ENCODE data around the gene ATAD3C. TPM values are rescaled to one million over a fixed set of nuclear protein-coding genes. Genes with fewer than 3 reads are reported as not detected.
A peak's percentile ranks its signal among the peaks of the same experiment; 100 is the strongest.
"Not testable (repeated sequence)": the region's sequence is repeated elsewhere in the genome, so short reads cannot be mapped to it uniquely, and the experiment has no call there.

Gene ATAD3C
- total RNA-seq, 3 donors from 2014 or later: 0.33 to 1.1 (median 0.74) TPM

DNA sequence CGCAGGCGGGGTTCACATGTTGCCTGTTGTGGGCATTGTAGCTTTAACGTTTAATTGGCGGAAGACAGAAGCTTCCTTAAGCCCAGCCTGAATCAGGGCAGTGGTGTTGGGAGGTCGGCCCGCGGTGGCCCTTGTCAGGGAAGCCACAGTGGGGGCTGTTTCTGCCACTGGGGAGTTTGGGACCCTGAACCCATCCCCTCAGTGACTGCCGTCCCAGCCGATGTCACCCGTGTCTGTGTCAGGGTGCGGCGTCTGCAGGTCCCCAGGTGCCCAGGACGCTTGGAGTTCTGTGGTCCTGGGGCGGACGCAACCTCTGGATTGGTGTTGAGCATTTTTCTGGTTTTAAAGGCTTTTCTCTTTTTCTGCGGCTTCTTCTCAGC, 31.0 kb downstream of the ATAD3C start:
- H3K9me3 Mint-ChIP-seq; DNase-seq; H3K27me3 Mint-ChIP-seq (ENCODE audit: low read depth); H3K4me3 Mint-ChIP-seq; H3K4me1 Mint-ChIP-seq (ENCODE audit: low read depth); ATAC-seq: not testable (repeated sequence)
- peaks cover 19% of the 10 kb centered on the region for H3K36me3 Mint-ChIP-seq (ENCODE audit: insufficient read depth)

DNA sequence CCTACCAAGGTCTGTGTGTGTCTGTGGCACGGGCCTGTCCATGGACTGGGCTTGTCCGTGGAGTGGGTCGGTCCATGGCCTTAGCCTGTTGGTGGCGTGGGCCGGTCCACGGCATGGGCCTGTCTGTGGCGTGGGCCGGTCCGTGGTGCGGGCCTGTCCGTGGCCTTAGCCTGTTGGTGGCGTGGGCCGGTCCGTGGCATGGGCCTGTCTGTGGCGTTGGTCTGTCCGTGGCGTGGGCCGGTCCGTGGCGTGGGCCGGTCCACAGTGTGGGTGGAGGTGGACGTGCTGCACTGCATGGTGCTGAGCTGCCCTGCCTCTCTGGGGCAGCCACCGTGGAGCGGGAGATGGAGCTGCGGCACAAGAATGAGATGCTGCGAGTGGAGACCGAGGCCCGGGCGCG, 32.3 kb downstream of the ATAD3C start:
- H3K36me3 Mint-ChIP-seq (ENCODE audit: insufficient read depth): peaks cover 17% of the 10 kb centered on the region
- not testable (repeated sequence) for ATAC-seq; DNase-seq; H3K4me3 Mint-ChIP-seq; H3K27me3 Mint-ChIP-seq (ENCODE audit: low read depth); H3K9me3 Mint-ChIP-seq; H3K4me1 Mint-ChIP-seq (ENCODE audit: low read depth)

GRCh38 chr1:1482856-1483255, 33.4 kb downstream of the ATAD3C start:
- DNase-seq (no peak), ATAC-seq (no peak)
- H3K36me3 Mint-ChIP-seq (ENCODE audit: insufficient read depth): peaks cover 14% of the 10 kb centered on the region
- peaks cover 2% of the 10 kb centered on the region for H3K4me1 Mint-ChIP-seq (ENCODE audit: low read depth)
- no peak overlapping the region for H3K4me3 Mint-ChIP-seq
- no peaks in the 10 kb centered on the region for H3K27me3 Mint-ChIP-seq (ENCODE audit: low read depth)
- no peaks in the 10 kb centered on the region for H3K9me3 Mint-ChIP-seq

GRCh38 chr1:1483714-1484113, 34.2 kb downstream of the ATAD3C start:
- ATAC-seq (no peak), DNase-seq (no peak)
- no peaks in the 10 kb centered on the region for H3K9me3 Mint-ChIP-seq
- H3K4me1 Mint-ChIP-seq (ENCODE audit: low read depth): peaks cover 2% of the 10 kb centered on the region
- H3K36me3 Mint-ChIP-seq (ENCODE audit: insufficient read depth): peaks cover 14% of the 10 kb centered on the region
- no peaks in the 10 kb centered on the region for H3K27me3 Mint-ChIP-seq (ENCODE audit: low read depth)
- H3K4me3 Mint-ChIP-seq: no peak overlapping the region

DNA sequence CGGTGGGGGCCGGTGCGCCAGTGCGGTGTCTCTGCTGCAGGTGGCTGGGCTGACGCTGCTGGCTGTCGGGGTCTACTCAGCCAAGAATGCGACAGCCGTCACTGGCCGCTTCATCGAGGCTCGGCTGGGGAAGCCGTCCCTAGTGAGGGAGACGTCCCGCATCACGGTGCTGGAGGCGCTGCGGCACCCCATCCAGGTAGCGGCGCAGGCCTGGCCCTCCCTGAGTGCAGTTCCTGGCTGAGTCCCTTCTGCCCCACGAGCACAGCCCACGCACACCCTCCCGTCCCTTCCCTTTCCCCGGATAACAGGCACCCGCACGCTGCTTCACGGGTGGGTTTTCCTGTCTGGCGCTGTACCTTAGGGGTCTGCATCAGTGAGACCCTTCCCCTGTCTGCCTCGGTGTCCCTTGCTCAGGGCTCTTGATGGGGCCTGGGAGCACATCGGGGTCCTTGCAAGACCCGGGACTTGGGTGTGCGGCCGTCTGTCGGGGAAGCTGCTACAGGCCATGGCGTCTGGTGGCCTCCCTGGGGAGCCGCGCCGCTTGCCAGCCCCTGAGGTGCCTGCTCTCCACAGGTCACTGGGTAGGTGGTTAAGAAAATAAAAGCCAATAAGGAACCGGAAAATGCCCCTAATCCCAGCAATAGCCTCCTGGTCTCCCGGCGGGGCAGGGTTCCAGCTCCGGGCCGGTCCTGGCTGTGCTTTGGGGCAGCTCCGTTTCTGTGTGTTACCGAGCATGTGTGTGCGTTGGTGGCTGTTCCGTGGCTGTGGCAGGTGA, 35.7 kb downstream of the ATAD3C start:
- not testable (repeated sequence) for H3K9me3 Mint-ChIP-seq; ATAC-seq; DNase-seq; H3K4me1 Mint-ChIP-seq (ENCODE audit: low read depth); H3K4me3 Mint-ChIP-seq; H3K27me3 Mint-ChIP-seq (ENCODE audit: low read depth)
- H3K36me3 Mint-ChIP-seq (ENCODE audit: insufficient read depth): peaks cover 10% of the 10 kb centered on the region

DNA sequence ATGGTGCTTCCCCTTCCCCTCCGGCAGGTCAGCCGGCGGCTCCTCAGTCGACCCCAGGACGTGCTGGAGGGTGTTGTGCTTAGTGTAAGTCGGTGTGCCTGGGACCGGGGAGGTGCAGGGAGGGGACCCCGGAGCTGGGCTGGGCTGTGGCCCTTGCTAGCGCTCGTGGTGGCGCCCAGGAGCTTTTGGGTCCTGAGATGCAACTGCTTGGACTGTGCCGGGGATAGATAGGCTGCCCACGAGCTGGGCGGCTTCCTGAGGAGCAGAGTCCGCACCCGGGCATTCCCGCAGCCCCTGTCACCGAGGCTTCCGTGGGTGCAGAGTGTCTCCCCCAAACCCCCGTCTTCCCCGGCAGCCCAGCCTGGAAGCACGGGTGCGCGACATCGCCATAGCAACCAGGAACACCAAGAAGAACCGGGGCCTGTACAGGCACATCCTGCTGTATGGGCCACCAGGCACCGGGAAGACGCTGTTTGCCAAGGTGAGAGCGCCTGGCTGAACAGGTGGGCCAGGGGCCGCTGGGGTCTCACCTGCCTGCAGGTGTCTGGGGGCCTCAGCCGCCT, 36.3 kb downstream of the ATAD3C start:
- peaks cover 11% of the 10 kb centered on the region for H3K36me3 Mint-ChIP-seq (ENCODE audit: insufficient read depth)
- not testable (repeated sequence) for H3K4me1 Mint-ChIP-seq (ENCODE audit: low read depth); H3K27me3 Mint-ChIP-seq (ENCODE audit: low read depth)

GRCh38 chr1:1487701-1488100, 38.2 kb downstream of the ATAD3C start:
- Mint-ChIP-seq H3K9me3 (no peaks in the 10 kb centered on the region), H3K27me3 (ENCODE audit: low read depth) (no peaks in the 10 kb centered on the region), H3K4me1 (ENCODE audit: low read depth) (no peaks in the 10 kb centered on the region), H3K36me3 (ENCODE audit: insufficient read depth) (peaks cover 17% of the 10 kb centered on the region), H3K4me3 (no peak overlapping the region)
- no peak for ATAC-seq
- no peak for DNase-seq

More for the DNA sequence above, 36.3 kb downstream of the ATAD3C start:
- not testable (repeated sequence) for H3K4me3 Mint-ChIP-seq, H3K9me3 Mint-ChIP-seq, ATAC-seq, DNase-seq

- peaks cover 8% of the 10 kb centered on the region for H3K9me3 Mint-ChIP-seq
- H3K4me3 Mint-ChIP-seq: no peak overlapping the region
- DNase-seq (no peak), ATAC-seq (no peak)
- no peaks in the 10 kb centered on the region for H3K27me3 Mint-ChIP-seq (ENCODE audit: low read depth)
- H3K4me1 Mint-ChIP-seq (ENCODE audit: low read depth): no peaks in the 10 kb centered on the region
- H3K36me3 Mint-ChIP-seq (ENCODE audit: insufficient read depth): peaks cover 28% of the 10 kb centered on the region
These were observed 39.7 kb downstream of the ATAD3C start for GRCh38 chr1:1489231-1489630.

DNA sequence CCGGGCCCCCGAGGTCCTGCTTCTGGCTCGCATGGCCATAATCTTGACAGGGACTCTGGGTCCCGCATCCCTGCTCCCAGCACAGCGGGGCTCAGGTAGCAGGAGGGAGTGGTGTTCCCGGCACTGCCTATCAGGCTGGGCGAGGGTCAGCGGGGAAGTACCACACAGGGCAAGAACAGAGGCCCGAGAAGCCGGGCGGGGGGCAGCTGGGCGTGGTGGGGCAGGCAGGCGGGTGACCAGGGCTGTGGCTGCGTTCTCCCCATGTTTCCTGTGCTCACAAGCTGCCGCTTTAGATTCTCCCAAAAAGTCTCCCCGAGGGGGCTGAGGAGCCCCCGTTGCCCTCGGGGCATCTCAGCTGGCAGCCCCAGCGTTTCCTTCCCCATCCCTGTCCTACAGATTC, 40.4 kb downstream of the ATAD3C start:
- H3K4me3 Mint-ChIP-seq: no peak overlapping the region
- H3K36me3 Mint-ChIP-seq (ENCODE audit: insufficient read depth): peaks cover 32% of the 10 kb centered on the region
- H3K9me3 Mint-ChIP-seq: peaks cover 8% of the 10 kb centered on the region
- no peak for ATAC-seq
- no peaks in the 10 kb centered on the region for H3K4me1 Mint-ChIP-seq (ENCODE audit: low read depth)
- DNase-seq: no peak
- H3K27me3 Mint-ChIP-seq (ENCODE audit: low read depth): no peaks in the 10 kb centered on the region

- Mint-ChIP-seq H3K27me3 (ENCODE audit: low read depth) (no peaks in the 10 kb centered on the region), H3K4me1 (ENCODE audit: low read depth) (no peaks in the 10 kb centered on the region), H3K36me3 (ENCODE audit: insufficient read depth) (peaks cover 32% of the 10 kb centered on the region), H3K4me3 (no peak overlapping the region), H3K9me3 (peaks cover 8% of the 10 kb centered on the region)
- ATAC-seq: no peak
- DNase-seq: no peak
These were observed 41.2 kb downstream of the ATAD3C start for GRCh38 chr1:1490633-1491230.

- peaks cover 32% of the 10 kb centered on the region for H3K36me3 Mint-ChIP-seq (ENCODE audit: insufficient read depth)
- no peak for ATAC-seq
- peaks cover 8% of the 10 kb centered on the region for H3K9me3 Mint-ChIP-seq
- H3K4me3 Mint-ChIP-seq: no peak overlapping the region
- H3K27me3 Mint-ChIP-seq (ENCODE audit: low read depth): no peaks in the 10 kb centered on the region
- no peaks in the 10 kb centered on the region for H3K4me1 Mint-ChIP-seq (ENCODE audit: low read depth)
- no peak for DNase-seq
These were observed 42.1 kb downstream of the ATAD3C start for GRCh38 chr1:1491601-1492000.

GRCh38 chr1:1494311-1494710, 44.8 kb downstream of the ATAD3C start:
- not testable (repeated sequence) for DNase-seq; H3K4me3 Mint-ChIP-seq; H3K27me3 Mint-ChIP-seq (ENCODE audit: low read depth); H3K9me3 Mint-ChIP-seq; H3K4me1 Mint-ChIP-seq (ENCODE audit: low read depth); ATAC-seq
- peaks cover 29% of the 10 kb centered on the region for H3K36me3 Mint-ChIP-seq (ENCODE audit: insufficient read depth)

- not testable (repeated sequence) for DNase-seq, H3K4me3 Mint-ChIP-seq, ATAC-seq
These were observed 46.0 kb downstream of the ATAD3C start for GRCh38 chr1:1495461-1495975.

DNA sequence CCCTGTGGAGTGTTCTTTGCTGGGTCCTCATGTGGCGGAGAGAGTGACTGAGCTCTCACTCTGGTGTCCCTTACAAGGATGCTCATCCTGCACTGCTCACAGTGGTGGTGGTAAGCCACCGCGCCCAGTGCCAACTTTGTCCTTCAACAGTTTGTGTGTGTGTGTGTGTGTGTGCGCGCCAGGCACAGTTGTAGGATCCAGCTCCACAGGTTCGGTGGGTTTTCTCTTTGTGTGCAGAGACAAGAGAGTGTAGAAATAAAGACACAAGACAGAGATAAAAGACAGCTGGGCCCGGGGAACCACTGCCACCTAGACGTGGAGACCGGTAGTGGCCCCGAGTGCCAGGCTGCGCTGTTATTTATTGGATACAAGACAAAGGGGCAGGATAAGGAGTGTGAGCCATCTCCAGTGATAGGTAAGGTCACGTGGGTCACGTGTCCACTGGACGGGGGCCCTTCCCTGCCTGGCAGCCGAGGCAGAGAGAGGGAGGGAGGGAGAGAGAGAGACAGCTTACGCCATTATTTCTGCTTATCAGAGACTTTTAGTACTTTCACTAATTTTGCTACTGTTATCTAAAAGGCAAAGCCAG, 55.4 kb downstream of the ATAD3C start:
- not testable (repeated sequence) for H3K36me3 Mint-ChIP-seq (ENCODE audit: insufficient read depth); H3K9me3 Mint-ChIP-seq; H3K4me1 Mint-ChIP-seq (ENCODE audit: low read depth); H3K27me3 Mint-ChIP-seq (ENCODE audit: low read depth)
- DNase-seq: peak; percentile 57
- H3K4me3 Mint-ChIP-seq: peak overlapping the region; percentile 62
- peak; percentile 70 to 76 for ATAC-seq

More at GRCh38 chr1:1495461-1495975, 46.0 kb downstream of the ATAD3C start:
- peaks cover 24% of the 10 kb centered on the region for H3K36me3 Mint-ChIP-seq (ENCODE audit: insufficient read depth)
- H3K9me3 Mint-ChIP-seq; H3K27me3 Mint-ChIP-seq (ENCODE audit: low read depth); H3K4me1 Mint-ChIP-seq (ENCODE audit: low read depth): not testable (repeated sequence)
